Fibroblast of lung (primary cell): ENCODE results near the gene TP53RK. TPM values are rescaled to one million over a fixed set of nuclear protein-coding genes. Genes with fewer than 3 reads are reported as not detected.

Experiments used
- DNase-seq, 2 donors: peaks; one replicate each; pipeline versions ENCODE4 v3.0.0 to v3.0.0-alpha.2; 2010; ENCODE audit warnings: low read depth in 2 of 2
- H2AFZ ChIP-seq: 2 replicates; pipeline ENCODE4 v1.5.1; 2012; ENCODE audit warnings: low read length, control low read depth, inconsistent platforms
- H3K27ac ChIP-seq: 2 replicates; pipeline ENCODE4 v1.5.1; 2011; ENCODE audit warnings: low read length, control low read depth; ENCODE audit not compliant: insufficient read depth
- H3K27me3 ChIP-seq: 2 replicates; pipeline ENCODE4 v1.5.1; 2011; ENCODE audit warnings: mild to moderate bottlenecking, low read length; ENCODE audit not compliant: control insufficient read depth, insufficient read depth
- H3K36me3 ChIP-seq: 2 replicates; pipeline ENCODE4 v1.5.1; 2011; ENCODE audit warnings: low read length; ENCODE audit not compliant: control insufficient read depth, insufficient read depth
- H3K4me1 ChIP-seq: 2 replicates; pipeline ENCODE4 v1.5.1; 2011; ENCODE audit warnings: low read length; ENCODE audit not compliant: control insufficient read depth, insufficient read depth; ENCODE audit errors: extremely low read depth
- H3K4me2 ChIP-seq: 2 replicates; pipeline ENCODE4 v1.5.1; 2011; ENCODE audit warnings: low read length, control low read depth; ENCODE audit not compliant: insufficient read depth; ENCODE audit errors: extremely low read depth
- H3K4me3 ChIP-seq, 4 experiments: fragments of 200-600 bp in 1 of 4; sonication (generic) in 1 of 4; replicated peaks in 1 of 4; 2 replicates each; pipeline ENCODE4 v1.5.1; 2011 to 2016; ENCODE audit warnings: low read length in 4 of 4, low read depth in 3 of 4, mild to moderate bottlenecking in 3 of 4, control low read depth in 2 of 4, inconsistent platforms in 1 of 4, mixed read lengths in 1 of 4; ENCODE audit not compliant: insufficient read depth in 1 of 4; ENCODE audit errors: control extremely low read depth in 1 of 4
- H3K79me2 ChIP-seq: 2 replicates; pipeline ENCODE4 v1.5.1; 2012; ENCODE audit warnings: mild to moderate bottlenecking, low read length, inconsistent platforms; ENCODE audit not compliant: control insufficient read depth, insufficient read depth
- H3K9ac ChIP-seq: 2 replicates; pipeline ENCODE4 v1.5.1; 2011; ENCODE audit warnings: mild to moderate bottlenecking, low read length, control low read depth; ENCODE audit not compliant: insufficient read depth
- H3K9me3 ChIP-seq: 2 replicates; pipeline ENCODE4 v1.5.1; 2012; ENCODE audit warnings: low read depth, low read length; ENCODE audit not compliant: control insufficient read depth, insufficient read depth
- H4K20me1 ChIP-seq: 2 replicates; pipeline ENCODE4 v1.5.1; 2011; ENCODE audit warnings: low read length; ENCODE audit not compliant: control insufficient read depth, insufficient read depth; ENCODE audit errors: extremely low read depth
- EZH2 ChIP-seq: IDR thresholded peaks from 2 replicates; pipeline ENCODE4 v1.5.1; 2012; ENCODE audit warnings: low read length, control low read depth, mild to moderate bottlenecking; ENCODE audit errors: missing control alignments
- polyA plus RNA-seq, 2 donors: library from polyadenylated mRNA; depleted of rRNA in 1 of 2; stranded (reverse) in 1 of 2; unstranded in 1 of 2; fragments of >200 nt; gene quantifications; 2 replicates each; pipeline ENCODE4 v1.2.1, GENCODE V29; 2011 to 2012; ENCODE audit warnings: missing spikeins in 1 of 2
- total RNA-seq: library from RNA; depleted of rRNA; stranded (reverse); fragments of >200 nt; gene quantifications from 2 replicates; pipeline ENCODE4 v1.2.1, GENCODE V29; 2014
- TF ChIP-seq, protein P1 (sequence below), 2 donors: IDR thresholded peaks in 1 of 2; conservative IDR thresholded peaks in 1 of 2; 1 replicate in 1 of 2; 2 replicates in 1 of 2; pipeline ENCODE4 v1.5.1; 2011 to 2012; ENCODE audit warnings: low read length in 2 of 2, control low read depth in 1 of 2, inconsistent platforms in 1 of 2, low read depth in 1 of 2, mild to moderate bottlenecking in 1 of 2

Gene TP53RK
- total and polyA plus RNA-seq, 2 donors (not counting 1 experiment from before 2014, with no cell fraction given) = 9.2 to 19.5 TPM

DNA sequence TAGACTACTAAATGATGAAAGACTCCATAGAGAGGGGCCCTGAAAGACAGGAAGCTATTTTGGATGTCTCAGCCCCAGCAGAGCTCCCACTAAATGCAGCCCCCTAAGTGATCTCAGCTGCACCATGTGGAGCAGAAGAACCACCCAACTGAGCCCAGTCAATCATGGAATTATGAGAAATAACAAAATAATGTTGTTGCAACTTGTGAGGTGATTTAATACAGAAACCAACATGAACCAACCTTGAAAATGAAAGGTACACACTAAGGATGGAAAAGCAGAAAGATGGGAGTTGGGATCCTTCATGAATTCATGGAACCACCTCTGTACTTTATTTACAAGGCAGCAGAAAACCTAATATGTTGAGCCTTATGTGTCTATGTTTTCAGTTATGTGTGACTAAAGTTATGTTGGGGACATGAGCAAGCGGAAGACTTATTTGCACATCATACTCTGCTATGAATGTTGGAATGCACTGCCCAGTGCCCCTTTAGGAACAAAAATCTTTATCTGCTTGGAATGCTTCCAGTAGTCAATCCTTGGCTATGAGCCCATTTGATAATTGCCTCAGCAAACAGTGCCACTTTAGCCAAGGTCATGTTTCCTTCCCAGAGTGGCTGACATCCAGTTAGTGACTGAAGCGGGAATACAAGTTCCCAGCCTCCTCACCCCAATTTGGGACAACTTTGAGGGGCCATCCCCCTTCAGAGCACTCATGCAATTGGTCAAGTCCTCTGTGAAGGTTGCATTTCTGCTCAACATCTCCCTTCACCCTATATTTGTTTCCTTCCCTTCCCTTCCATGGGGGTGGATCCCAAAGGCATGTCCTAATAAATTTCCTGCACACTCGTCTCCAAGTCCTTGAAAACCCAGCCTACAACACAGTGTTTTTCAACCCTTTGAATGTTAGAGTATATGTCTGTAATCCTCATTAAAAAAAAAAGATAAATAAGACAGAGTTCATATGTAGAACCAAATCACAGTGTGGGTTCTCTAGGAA lies 18.4 kb downstream of the TP53RK start:
- H3K4me1 ChIP-seq = no peaks in the 10 kb centered on the region
- H3K4me2 ChIP-seq = no peak overlapping the region
- no peaks in the 10 kb centered on the region for H4K20me1 ChIP-seq
- no peak overlapping the region for H3K27ac ChIP-seq
- H2AFZ ChIP-seq = no peak overlapping the region
- H3K79me2 ChIP-seq = no peaks in the 10 kb centered on the region
- no peak overlapping the region for H3K9ac ChIP-seq
- no peak for DNase-seq
- no peaks in the 10 kb centered on the region for H3K36me3 ChIP-seq
- no peaks in the 10 kb centered on the region for H3K27me3 ChIP-seq
- no peak for TF ChIP-seq EZH2
- TF ChIP-seq, protein P1, sequence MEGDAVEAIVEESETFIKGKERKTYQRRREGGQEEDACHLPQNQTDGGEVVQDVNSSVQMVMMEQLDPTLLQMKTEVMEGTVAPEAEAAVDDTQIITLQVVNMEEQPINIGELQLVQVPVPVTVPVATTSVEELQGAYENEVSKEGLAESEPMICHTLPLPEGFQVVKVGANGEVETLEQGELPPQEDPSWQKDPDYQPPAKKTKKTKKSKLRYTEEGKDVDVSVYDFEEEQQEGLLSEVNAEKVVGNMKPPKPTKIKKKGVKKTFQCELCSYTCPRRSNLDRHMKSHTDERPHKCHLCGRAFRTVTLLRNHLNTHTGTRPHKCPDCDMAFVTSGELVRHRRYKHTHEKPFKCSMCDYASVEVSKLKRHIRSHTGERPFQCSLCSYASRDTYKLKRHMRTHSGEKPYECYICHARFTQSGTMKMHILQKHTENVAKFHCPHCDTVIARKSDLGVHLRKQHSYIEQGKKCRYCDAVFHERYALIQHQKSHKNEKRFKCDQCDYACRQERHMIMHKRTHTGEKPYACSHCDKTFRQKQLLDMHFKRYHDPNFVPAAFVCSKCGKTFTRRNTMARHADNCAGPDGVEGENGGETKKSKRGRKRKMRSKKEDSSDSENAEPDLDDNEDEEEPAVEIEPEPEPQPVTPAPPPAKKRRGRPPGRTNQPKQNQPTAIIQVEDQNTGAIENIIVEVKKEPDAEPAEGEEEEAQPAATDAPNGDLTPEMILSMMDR (conservative IDR thresholded peaks at IDR 0.05 in 1 of 2, IDR thresholded peaks at IDR 0.05 in 1 of 2; ENCODE audit: low read depth in 1 of 2, low read length in 2 of 2) = no peak
- no peak overlapping the region for H3K4me3 ChIP-seq
- no peaks in the 10 kb centered on the region for H3K9me3 ChIP-seq

DNA sequence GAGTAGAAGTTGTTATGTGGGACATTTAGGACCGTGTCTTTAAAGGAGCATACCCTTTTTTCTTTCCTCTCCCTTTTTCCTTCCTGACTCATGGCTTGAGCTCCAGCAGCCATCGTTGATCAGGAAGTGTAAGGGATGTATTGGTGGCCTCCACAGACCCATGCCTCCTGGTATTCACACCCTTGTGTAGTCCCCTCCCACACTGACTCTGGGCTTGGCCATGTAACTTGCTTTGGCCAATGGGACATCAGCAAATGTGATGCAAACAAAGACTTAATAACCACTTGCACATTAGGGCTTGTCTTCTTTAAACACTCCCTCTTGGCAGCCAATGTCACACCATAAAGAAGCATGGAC lies 19.0 kb downstream of the TP53RK start:
- H2AFZ ChIP-seq = no peak overlapping the region
- no peak for TF ChIP-seq EZH2
- TF ChIP-seq, protein P1 (conservative IDR thresholded peaks at IDR 0.05 in 1 of 2, IDR thresholded peaks at IDR 0.05 in 1 of 2; ENCODE audit: low read depth in 1 of 2, low read length in 2 of 2) = no peak
- H3K79me2 ChIP-seq = no peaks in the 10 kb centered on the region
- no peaks in the 10 kb centered on the region for H3K4me1 ChIP-seq
- no peak overlapping the region for H3K9ac ChIP-seq
- no peak for DNase-seq
- H3K4me2 ChIP-seq = no peak overlapping the region
- no peaks in the 10 kb centered on the region for H4K20me1 ChIP-seq
- no peaks in the 10 kb centered on the region for H3K36me3 ChIP-seq
- no peak overlapping the region for H3K27ac ChIP-seq
- H3K27me3 ChIP-seq = no peaks in the 10 kb centered on the region
- no peaks in the 10 kb centered on the region for H3K9me3 ChIP-seq
- no peak overlapping the region for H3K4me3 ChIP-seq

DNA sequence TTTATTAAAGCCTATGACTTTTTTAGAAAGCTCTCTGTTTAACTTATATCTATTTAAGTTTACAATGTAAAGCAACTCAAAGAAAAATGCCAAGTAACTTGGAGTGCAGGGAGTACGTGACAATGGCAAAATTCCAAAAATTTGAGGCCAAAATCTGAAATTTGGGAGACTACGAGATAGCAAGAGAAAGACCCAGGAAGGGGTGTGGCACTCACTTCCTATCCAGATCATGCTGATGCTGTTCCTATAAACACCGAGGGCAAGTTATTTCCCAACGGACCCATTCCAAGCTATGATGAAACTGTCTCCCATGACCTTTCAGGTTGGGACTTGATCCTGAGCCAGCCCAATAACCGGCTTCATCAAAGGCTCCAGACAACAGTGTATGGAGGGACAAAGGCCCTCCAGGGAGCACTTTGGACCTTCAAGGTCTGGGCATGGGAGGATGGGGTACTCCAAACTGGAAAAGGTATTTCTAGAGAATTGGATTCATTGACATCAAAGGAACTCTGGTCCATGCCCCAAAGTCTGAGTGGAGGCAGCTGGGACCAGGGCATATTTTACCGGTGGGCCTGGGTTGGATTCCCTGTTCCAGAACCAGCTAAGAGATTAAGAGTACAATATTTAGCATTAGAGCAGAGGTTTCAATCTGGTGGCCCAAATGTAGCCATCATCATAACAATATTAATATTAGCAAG lies 22.3 kb downstream of the TP53RK start:
- Histone ChIP-seq H3K9ac (no peak overlapping the region), H3K27me3 (no peaks in the 10 kb centered on the region), H3K4me2 (no peak overlapping the region), H3K36me3 (no peaks in the 10 kb centered on the region), H3K79me2 (no peaks in the 10 kb centered on the region), H3K27ac (no peak overlapping the region), H2AFZ (no peak overlapping the region), H3K4me1 (no peaks in the 10 kb centered on the region), H4K20me1 (no peaks in the 10 kb centered on the region), H3K4me3 (no peak overlapping the region), H3K9me3 (no peaks in the 10 kb centered on the region)
- TF ChIP-seq EZH2 = no peak
- TF ChIP-seq, protein P1 (conservative IDR thresholded peaks at IDR 0.05 in 1 of 2, IDR thresholded peaks at IDR 0.05 in 1 of 2; ENCODE audit: low read depth in 1 of 2, low read length in 2 of 2) = no peak
- DNase-seq = no peak
